ENCODE measurements around the gene SBK2. TPM values are rescaled to one million over a fixed set of nuclear protein-coding genes. Genes with fewer than 3 reads are reported as not detected.

SBK2 gene
- total and polyA plus RNA-seq, 2 donors (not counting 3 experiments of a cell fraction or from before 2014, with no cell fraction given), result not detected

DNA sequence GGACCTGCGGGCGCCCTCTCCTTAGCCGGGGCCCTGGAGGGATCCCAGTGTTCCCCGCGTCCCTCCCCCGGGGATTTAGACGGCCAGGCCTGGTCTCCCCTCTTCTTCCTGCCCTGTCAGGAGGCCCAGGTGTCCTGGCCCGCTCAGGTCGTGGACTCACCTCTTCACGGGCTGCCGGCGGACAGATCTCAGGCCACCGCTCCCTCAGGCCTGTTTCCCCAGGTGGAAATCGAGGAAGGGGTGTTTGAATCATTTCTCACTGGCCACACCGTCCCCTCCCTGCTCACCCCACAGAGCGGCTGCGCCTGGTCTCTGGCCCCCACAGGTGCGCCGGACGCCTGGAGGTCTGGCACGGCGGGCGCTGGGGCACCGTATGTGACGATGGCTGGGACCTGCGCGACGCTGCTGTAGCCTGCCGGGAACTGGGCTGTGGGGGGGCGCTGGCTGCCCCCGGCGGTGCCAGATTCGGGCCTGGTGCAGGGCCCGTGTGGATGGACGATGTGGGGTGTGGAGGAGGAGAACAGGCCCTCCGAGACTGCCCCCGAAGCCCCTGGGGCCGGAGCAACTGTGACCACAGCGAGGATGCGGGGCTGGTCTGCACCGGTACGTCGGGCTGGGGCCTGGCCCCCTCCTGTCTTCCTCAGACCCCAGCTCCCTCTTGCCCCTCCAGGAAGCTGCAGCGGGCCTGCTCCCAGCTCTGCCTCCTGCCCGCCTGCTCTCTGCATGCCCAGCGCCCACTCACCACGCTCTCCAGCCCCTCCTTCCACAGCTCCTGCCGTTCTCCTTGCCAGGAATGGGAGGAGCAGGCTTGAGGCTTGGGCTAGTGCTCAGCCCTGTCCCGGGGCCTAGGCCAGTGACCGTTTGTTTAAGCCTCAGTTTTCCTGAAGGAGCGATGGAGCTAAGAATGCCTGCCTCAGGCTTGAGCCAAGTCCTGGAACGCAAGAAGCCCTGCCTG lies 46.2 kb downstream of the SBK2 start:
- BruUV-seq (replicated peaks), result no TSS peak
- POLR2A ChIA-PET, result interaction anchor here (0.6 kb wide), 1 partner anchor 11 kb away, joined by 7 read pairs; no protein-coding TSS in a partner anchor
- Histone ChIP-seq H3K4me2 (ENCODE audit: insufficient read depth, low read length) (no peak overlapping the region), H4K20me1 (replicated peaks; ENCODE audit: control insufficient read depth, extremely low read depth, insufficient read depth, low read length) (no peaks in the 10 kb centered on the region), H3K9ac (replicated peaks; ENCODE audit: extremely low read depth, insufficient read depth, low read length) (no peak overlapping the region), H3K36me3 (ENCODE audit: control insufficient read depth in 2 of 2, extremely low read depth in 1 of 2, insufficient read depth in 2 of 2, low read length in 2 of 2) (no peaks in the 10 kb centered on the region), H3K4me1 (ENCODE audit: control insufficient read depth, extremely low read depth, insufficient read depth, low read length) (peaks cover 24% of the 10 kb centered on the region), H3K79me2 (ENCODE audit: control insufficient read depth, insufficient read depth, low read length) (no peaks in the 10 kb centered on the region), H3K9me1 (replicated peaks; ENCODE audit: control insufficient read depth, extremely low read depth, insufficient read depth, low read length) (no peaks in the 10 kb centered on the region), H3K27me3 (ENCODE audit: control insufficient read depth in 2 of 2, insufficient read depth in 2 of 2, low read length in 2 of 2) (no peaks in the 10 kb centered on the region), H3K9me3 (replicated peaks; ENCODE audit: control insufficient read depth, insufficient read depth, low read length) (no peaks in the 10 kb centered on the region), H2AFZ (ENCODE audit: low read depth, low read length) (no peak overlapping the region), H3K27ac (ENCODE audit: insufficient read depth, low read depth, low read length) (no peak overlapping the region), H3K4me3 (replicated peaks in 1 of 3; ENCODE audit: insufficient read depth in 1 of 3, low read depth in 1 of 3, low read length in 3 of 3) (no peak overlapping the region)
- intact Hi-C loops (cut with micrococcal nuclease), result no loop called here
- CTCF ChIA-PET, result interaction anchor here (0.6 to 6.1 kb wide), 5 partner anchors 13 to 344 kb away, joined by 3 to 91 read pairs (median 9); no protein-coding TSS in a partner anchor
- no peak for DNase-seq (ENCODE audit: low read depth, low spot score)
- dilution Hi-C loops (cut with MboI; ENCODE audit: extremely low pct_ligation_motif_present, low sequenced_read_pairs), result no loop called here
- TF ChIP-seq POLR2AphosphoS5 (IDR thresholded peaks at IDR 0.05; ENCODE audit: insufficient read depth, low read depth, low read length), result no peak
- no peak for TF ChIP-seq FOS (IDR thresholded peaks at IDR 0.05; ENCODE audit: borderline replicate concordance, insufficient read depth, low read length)
- no peak for TF ChIP-seq POLR2A (IDR thresholded peaks at IDR 0.05; ENCODE audit: low read depth, low read length)
- TF ChIP-seq MAX (IDR thresholded peaks at IDR 0.05; ENCODE audit: insufficient read depth, insufficient read length), result no peak
- TF ChIP-seq CTCF (IDR thresholded peaks at IDR 0.05; ENCODE audit: extremely low read depth in 1 of 2, insufficient read depth in 1 of 2, low read depth in 1 of 2, low read length in 2 of 2), result no peak
- no peak for TF ChIP-seq MYC (IDR thresholded peaks at IDR 0.05; ENCODE audit: low read depth, low read length)
- TF ChIP-seq GATA2 (IDR thresholded peaks at IDR 0.05; ENCODE audit: insufficient read depth, insufficient read length, low read depth, low read length), result no peak
- no peak for TF ChIP-seq EZH2 (IDR thresholded peaks at IDR 0.05; ENCODE audit: borderline replicate concordance, low read depth, low read length, severe bottlenecking)
- no peak for TF ChIP-seq JUN (IDR thresholded peaks at IDR 0.05; ENCODE audit: borderline replicate concordance, insufficient read depth, insufficient read length, low read depth)
- no peak for FAIRE-seq

All from endothelial cell of umbilical vein (primary cell).